ENCODE results near the gene FUCA1.

FUCA1 gene

DNA sequence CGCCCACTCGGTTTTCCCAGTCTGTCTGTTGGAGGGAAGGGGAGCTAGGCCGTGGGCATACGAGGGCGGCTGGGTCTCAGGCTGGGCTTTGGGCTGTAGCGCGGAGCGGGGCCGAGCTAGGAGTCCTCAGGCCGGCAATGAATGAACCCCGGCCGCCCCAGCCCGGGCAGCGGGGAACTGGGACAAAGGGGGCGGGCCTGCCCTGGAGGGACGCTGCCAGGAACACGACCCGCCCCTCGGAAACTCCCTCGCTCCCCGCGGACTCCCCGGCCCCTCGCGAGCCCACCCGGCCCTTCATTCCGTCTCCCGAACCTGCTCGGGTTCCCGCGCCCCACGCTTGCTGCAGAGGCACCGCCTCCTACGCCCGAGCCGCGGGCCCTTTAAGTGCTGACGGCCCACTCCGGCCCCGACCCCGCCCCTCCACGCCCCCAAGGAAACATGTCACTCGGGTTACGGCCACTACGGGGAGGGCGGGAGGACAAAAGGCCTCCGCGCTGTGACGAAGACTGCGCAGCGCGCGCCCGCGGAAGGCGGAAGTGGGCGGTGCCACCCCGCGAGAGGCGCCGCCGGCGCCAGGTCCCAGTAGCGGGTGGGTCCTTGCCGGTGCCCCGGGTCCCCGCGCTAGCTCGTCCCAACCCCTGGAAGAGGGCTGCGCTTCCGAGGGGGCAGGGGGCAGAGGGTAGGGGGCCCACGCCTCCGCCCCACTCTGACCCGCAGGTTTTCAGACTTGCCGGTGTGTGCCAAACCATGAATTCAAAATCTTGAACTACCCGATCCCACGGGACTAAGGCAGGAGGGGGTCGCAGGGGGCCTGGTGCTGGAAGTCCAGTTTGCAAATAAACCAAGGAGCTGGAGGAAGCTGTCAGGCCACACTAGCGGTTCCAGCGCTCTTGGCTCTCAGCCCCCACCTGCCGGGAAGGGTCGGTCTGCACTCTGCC lies 67.4 kb downstream of the FUCA1 start, which contains the start of gene GALE:
Gene GALE, minus strand, starts transcription at position 355 of the 938 bp plus-strand sequence. CDS start 1,747 bp downstream, outside the sequence.
- peak; percentile 83 for DNase-seq (ENCODE audit: extremely low read depth, low read depth)
- TF ChIP-seq, protein P1, sequence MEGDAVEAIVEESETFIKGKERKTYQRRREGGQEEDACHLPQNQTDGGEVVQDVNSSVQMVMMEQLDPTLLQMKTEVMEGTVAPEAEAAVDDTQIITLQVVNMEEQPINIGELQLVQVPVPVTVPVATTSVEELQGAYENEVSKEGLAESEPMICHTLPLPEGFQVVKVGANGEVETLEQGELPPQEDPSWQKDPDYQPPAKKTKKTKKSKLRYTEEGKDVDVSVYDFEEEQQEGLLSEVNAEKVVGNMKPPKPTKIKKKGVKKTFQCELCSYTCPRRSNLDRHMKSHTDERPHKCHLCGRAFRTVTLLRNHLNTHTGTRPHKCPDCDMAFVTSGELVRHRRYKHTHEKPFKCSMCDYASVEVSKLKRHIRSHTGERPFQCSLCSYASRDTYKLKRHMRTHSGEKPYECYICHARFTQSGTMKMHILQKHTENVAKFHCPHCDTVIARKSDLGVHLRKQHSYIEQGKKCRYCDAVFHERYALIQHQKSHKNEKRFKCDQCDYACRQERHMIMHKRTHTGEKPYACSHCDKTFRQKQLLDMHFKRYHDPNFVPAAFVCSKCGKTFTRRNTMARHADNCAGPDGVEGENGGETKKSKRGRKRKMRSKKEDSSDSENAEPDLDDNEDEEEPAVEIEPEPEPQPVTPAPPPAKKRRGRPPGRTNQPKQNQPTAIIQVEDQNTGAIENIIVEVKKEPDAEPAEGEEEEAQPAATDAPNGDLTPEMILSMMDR (IDR thresholded peaks at IDR 0.05; ENCODE audit: low read depth, low read length): no peak

DNA sequence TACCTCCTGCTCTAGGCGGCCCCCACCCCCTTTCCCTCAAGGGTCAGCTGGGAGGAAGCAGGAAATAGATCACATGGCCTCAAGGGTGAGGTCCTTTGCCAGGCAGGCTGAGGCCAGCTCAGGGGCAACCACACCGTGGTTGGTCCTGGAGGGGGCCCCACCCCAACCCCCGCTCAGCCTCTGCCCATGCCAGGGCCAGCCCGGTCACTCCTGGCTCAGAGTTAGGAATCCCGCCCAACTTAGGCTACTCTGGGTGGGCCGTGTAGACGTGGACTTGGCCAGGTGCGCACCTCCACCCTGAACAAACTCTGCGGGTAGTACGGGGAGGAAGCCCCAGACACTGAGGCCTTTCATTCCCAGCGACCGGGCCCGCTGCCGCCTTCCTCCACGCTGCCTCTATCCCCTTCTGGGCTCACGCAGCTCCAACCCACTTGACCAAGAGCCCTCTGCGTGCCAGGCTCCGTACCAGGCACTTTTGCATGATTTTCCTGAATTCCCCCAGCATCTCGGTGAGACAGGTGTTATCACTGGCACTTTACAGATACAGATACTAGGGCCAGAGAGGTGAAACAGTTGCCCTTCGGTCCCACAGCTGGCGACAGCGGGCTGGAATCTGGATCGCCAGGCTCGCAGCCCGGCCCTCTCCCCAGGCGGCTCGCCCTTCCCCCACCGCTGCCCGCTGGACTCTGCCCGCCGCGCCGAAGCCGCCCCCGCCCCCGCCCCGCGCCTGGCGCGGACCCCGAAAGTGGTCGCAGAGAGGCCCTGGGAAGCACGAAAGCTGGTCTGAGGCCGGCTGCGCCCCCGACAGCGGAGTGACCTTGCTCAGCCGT lies 68.3 kb downstream of the FUCA1 start:
- TF ChIP-seq, protein P1 (IDR thresholded peaks at IDR 0.05; ENCODE audit: low read depth, low read length): no peak
- DNase-seq (ENCODE audit: extremely low read depth, low read depth): no peak

DNA sequence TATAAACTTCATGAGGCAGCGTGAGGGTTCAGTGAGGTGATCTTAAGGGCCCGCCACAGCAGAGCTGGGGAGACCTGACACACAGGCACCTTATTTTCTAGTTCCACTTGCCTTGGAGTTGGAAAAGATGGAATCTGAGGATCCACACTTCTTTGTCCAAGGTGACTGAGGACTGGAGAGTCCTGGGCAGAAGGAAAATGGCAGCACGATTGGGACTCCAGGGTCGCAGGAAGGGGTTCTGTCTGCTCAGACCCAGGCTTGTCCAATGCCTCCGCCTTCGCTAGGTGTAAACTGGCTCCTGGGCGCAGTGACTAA lies 68.9 kb downstream of the FUCA1 start:
- DNase-seq (ENCODE audit: extremely low read depth, low read depth): no peak
- TF ChIP-seq, protein P1 (IDR thresholded peaks at IDR 0.05; ENCODE audit: low read depth, low read length): no peak

DNA sequence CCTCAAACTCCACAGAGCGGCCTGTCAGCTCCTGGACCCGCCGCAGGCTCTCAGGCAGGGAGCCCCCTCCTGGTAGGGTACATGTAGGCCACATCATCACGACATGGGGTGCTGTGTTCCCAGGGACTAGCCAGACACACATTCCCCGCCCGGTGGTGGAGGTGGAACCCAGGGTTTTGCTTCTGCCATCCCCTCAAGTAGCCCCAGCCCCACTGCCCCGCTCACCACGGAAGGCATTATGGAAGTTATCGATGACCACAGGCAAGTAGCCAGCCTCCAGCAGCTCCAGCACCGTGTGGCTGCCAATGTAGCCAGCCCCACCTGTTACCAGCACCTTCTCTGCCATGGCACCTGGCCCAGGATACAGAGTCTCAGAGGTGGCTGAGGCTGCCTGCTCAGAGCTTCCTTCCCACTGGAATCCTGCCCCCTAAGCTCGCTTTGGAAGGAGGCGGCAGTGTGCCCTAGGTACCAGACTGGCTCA lies 69.4 kb downstream of the FUCA1 start:
- DNase-seq (ENCODE audit: extremely low read depth, low read depth): no peak

DNA sequence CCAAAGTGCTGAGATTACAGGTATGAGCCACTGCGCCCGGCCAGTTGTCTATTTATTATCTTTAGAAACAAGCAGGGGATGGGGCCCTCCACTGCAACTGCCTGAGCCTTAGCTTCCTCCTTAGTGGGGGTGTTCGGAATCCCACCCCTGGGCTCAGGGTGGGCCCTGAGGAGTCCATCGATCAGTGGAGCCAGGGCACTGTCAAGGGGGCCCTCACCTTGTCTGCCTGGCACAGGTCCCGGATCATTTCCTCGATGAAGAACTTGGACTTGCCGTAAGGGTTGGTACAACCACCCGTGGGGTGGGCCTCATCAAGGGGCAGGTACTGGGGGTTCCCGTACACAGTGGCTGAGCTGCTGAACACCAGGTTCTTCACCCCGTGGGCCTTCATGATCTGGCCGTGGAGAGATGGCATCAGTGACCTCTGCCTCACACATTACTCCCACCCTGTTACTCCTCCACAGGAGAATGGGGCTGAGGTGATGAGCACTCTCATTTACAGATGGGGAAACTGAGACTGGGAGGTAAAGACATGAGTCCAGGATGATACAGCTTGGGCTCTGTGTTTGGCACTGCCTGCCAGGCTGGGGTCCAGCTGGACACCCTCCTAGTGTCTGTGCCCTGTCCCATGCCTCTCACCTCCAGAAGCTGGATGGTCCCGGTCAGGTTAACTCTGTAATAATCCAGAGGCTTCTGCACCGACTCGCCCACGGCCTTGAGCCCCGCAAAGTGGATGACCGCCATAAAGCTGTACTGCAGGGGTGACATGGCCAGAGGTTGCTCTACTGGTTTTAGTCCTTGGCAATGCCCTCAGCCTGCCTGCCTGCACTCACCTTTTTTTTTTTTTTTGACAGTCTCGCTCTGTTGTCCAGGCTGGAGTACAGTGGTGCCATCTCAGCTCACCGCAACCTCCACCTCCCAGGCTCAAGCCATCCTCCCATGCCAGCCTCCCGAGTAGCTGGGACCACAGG lies 70.3 kb downstream of the FUCA1 start:
- TF ChIP-seq, protein P1 (IDR thresholded peaks at IDR 0.05; ENCODE audit: low read depth, low read length): no peak
- no peak for DNase-seq (ENCODE audit: extremely low read depth, low read depth)

More for the DNA sequence above, 69.4 kb downstream of the FUCA1 start:
- TF ChIP-seq, protein P1 (IDR thresholded peaks at IDR 0.05; ENCODE audit: low read depth, low read length): no peak

DNA sequence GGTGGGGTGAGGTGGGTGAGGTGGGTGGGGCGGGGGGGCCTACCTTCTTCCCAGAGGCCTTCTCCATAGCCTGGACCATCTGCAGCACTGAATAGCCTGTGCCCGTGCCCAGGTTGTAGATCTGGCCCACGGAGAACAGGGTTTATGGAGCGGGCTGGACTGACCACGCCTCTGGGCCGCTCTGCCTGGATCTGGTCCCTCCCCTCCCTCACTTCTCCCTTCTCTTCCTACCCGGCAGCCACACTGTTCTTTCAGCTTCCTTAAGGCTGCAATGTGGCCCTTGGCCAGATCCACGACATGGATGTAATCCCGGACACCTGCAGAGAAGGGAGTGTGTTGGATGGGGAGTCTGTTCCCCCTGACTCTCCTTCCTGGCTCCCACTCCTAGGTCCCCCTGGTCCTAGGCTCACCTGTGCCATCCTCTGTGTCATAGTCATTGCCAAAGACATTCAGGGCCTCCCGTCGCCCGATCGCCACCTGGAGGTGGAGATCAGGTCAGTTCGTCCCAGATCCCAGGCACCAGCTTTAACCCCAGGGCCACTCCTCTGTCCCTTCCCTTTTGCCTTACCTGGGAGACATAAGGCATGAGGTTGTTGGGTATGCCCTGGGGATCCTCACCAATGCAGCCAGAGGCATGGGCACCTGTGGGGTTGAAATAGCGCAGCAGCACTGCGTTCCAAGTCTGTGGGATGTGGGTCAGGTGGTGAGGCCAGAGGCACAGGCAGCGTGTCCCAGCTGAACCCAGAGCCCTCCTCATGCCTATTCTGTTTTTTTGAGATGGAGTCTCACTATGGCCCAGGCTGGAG lies 71.4 kb downstream of the FUCA1 start:
- TF ChIP-seq, protein P1 (IDR thresholded peaks at IDR 0.05; ENCODE audit: low read depth, low read length): no peak
- DNase-seq (ENCODE audit: extremely low read depth, low read depth): no peak

Data from AG09319 (cell line).